ENCODE results near the gene HELZ.
"Not testable (repeated sequence)": the region's sequence is repeated elsewhere in the genome, so short reads cannot be mapped to it uniquely, and the experiment has no call there.

HELZ gene

DNA sequence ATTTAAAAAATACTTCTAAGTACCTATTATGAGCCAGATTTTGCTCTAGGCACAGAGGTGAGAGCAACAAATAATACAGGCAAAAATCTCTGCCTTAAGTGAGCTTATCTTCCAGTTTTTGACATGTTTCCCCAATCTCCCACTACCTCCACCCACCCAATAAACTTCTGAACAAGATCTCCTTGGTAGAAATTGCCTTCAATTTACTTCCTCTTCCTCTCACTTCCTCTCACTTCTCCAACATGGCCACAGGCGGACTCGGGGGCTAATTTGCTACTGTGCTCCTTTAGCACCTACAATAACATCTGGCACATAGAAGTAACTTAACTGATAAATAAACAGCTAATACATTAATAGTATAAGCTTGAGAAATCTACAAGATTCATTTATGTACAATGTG is 118.0 kb downstream of the HELZ start:
- no peaks in the 10 kb centered on the region for H3K27me3 ChIP-seq (ENCODE audit: insufficient read depth, low read length)
- H3K9me3 ChIP-seq (ENCODE audit: insufficient read depth, low read depth, low read length) = no peaks in the 10 kb centered on the region
- H2AFZ ChIP-seq (ENCODE audit: insufficient read depth, low read length, poor library complexity) = no peak overlapping the region
- H3K4me2 ChIP-seq (ENCODE audit: low read length) = no peak overlapping the region
- no peak overlapping the region for H4K91ac ChIP-seq (ENCODE audit: low read depth, low read length)
- no peak overlapping the region for H3K4me3 ChIP-seq (ENCODE audit: low read depth, low read length)
- H2BK5ac ChIP-seq (ENCODE audit: low read depth, low read length, poor library complexity) = no peak overlapping the region
- H3K4ac ChIP-seq (ENCODE audit: low read depth, low read length) = no peak overlapping the region
- no peak for DNase-seq
- H4K8ac ChIP-seq (ENCODE audit: low read depth, low read length) = no peak overlapping the region
- no peak overlapping the region for H2AK5ac ChIP-seq (ENCODE audit: low read length)
- WGBS (ENCODE audit: extremely low coverage, insufficient coverage, insufficient read length) = no CpG with 5 or more reads among the region's 2 CpGs
- H3K23ac ChIP-seq (ENCODE audit: low read length) = no peak overlapping the region
- H3K79me2 ChIP-seq (ENCODE audit: control insufficient read depth, insufficient read depth, low read length, poor library complexity) = no peaks in the 10 kb centered on the region
- no peak overlapping the region for H2BK12ac ChIP-seq (ENCODE audit: low read length)
- no peak overlapping the region for H3K18ac ChIP-seq (ENCODE audit: low read length)
- no peak overlapping the region for H2BK120ac ChIP-seq (ENCODE audit: insufficient read depth, low read length, poor library complexity)
- peaks cover 0 to 2% of the 10 kb centered on the region in 2 experiments for H3K4me1 ChIP-seq (ENCODE audit: control insufficient read depth in 1 of 2, insufficient read depth in 2 of 2, low read length in 2 of 2)
- H3K27ac ChIP-seq (ENCODE audit: low read depth, low read length) = no peak overlapping the region
- no peak overlapping the region for H3K9ac ChIP-seq (ENCODE audit: low read length)
- H3K79me1 ChIP-seq (ENCODE audit: low read length) = no peaks in the 10 kb centered on the region
- no peak overlapping the region for H4K12ac ChIP-seq (ENCODE audit: low read depth, low read length)
- H3K14ac ChIP-seq (ENCODE audit: low read length) = no peak overlapping the region
- peaks cover 8 to 9% of the 10 kb centered on the region in 2 experiments for H3K36me3 ChIP-seq (ENCODE audit: control insufficient read depth in 1 of 2, insufficient read depth in 2 of 2, low read length in 2 of 2)

DNA sequence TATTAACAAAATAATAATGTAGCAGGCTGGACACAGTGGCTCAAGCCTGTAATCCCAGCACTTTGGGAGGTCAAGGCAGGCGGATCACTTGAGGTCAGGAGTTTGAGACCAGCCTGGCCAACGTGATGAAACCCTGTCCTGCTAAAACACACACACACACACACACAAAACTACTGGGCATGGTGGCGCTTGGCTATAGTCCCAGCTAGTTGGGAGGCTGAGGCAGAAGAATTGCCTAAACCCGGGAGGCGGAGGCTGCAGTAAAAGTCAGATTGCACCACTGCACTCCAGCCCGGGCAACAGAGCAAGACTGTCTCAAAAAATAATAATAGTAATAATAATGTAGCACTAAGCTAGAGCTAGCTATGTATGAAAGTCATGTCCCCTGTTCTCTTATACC is 118.5 kb downstream of the HELZ start:
- H3K4me1 ChIP-seq (ENCODE audit: control insufficient read depth in 1 of 2, insufficient read depth in 2 of 2, low read length in 2 of 2); H4K12ac ChIP-seq (ENCODE audit: low read depth, low read length): not testable (repeated sequence)
- WGBS (ENCODE audit: extremely low coverage, insufficient coverage, insufficient read length) = no CpG with 5 or more reads among the region's 6 CpGs

DNA sequence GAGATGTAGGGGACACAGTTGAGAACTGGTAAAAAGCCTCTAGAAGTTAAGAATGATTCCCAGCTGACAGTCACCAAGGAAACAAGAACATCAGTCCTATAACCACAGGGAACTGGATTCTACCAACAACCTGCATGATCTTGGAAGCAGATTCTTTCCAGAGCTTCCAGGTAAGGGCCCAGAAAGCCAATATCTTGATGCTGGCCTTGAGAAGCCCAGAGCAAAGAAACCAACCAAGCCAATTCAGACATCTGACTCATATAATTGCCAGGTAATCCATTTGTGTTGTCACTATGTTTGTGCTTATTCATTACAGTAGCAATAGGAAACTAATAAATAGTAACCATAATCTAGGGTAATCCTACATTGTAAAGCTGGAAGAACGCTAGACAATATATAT is 119.1 kb downstream of the HELZ start:
- Histone ChIP-seq H2BK5ac (ENCODE audit: low read depth, low read length, poor library complexity) (no peak overlapping the region), H3K9me3 (ENCODE audit: insufficient read depth, low read depth, low read length) (no peaks in the 10 kb centered on the region), H3K79me2 (ENCODE audit: control insufficient read depth, insufficient read depth, low read length, poor library complexity) (no peaks in the 10 kb centered on the region), H2BK12ac (ENCODE audit: low read length) (no peak overlapping the region), H2AK5ac (ENCODE audit: low read length) (no peak overlapping the region), H3K9ac (ENCODE audit: low read length) (no peak overlapping the region), H3K4me3 (ENCODE audit: low read depth, low read length) (no peak overlapping the region), H3K79me1 (ENCODE audit: low read length) (no peaks in the 10 kb centered on the region), H3K4me1 (ENCODE audit: control insufficient read depth in 1 of 2, insufficient read depth in 2 of 2, low read length in 2 of 2) (peaks cover 0 to 2% of the 10 kb centered on the region in 2 experiments), H3K4ac (ENCODE audit: low read depth, low read length) (no peak overlapping the region), H2AFZ (ENCODE audit: insufficient read depth, low read length, poor library complexity) (no peak overlapping the region), H3K27me3 (ENCODE audit: insufficient read depth, low read length) (no peaks in the 10 kb centered on the region), H4K91ac (ENCODE audit: low read depth, low read length) (no peak overlapping the region), H3K4me2 (ENCODE audit: low read length) (no peak overlapping the region), H3K27ac (ENCODE audit: low read depth, low read length) (no peak overlapping the region), H4K12ac (ENCODE audit: low read depth, low read length) (no peak overlapping the region), H3K36me3 (ENCODE audit: control insufficient read depth in 1 of 2, insufficient read depth in 2 of 2, low read length in 2 of 2) (peaks cover 9 to 10% of the 10 kb centered on the region in 2 experiments), H2BK120ac (ENCODE audit: insufficient read depth, low read length, poor library complexity) (no peak overlapping the region), H4K8ac (ENCODE audit: low read depth, low read length) (no peak overlapping the region), H3K14ac (ENCODE audit: low read length) (no peak overlapping the region), H3K18ac (ENCODE audit: low read length) (no peak overlapping the region), H3K23ac (ENCODE audit: low read length) (no peak overlapping the region)
- peak; percentile 63 to 77 for DNase-seq
- WGBS (ENCODE audit: extremely low coverage, insufficient coverage, insufficient read length) = no CpG with 5 or more reads among the region's 1 CpG

More for the DNA sequence above, 118.5 kb downstream of the HELZ start:
- not testable (repeated sequence) for DNase-seq; H3K79me2 ChIP-seq (ENCODE audit: control insufficient read depth, insufficient read depth, low read length, poor library complexity); H4K8ac ChIP-seq (ENCODE audit: low read depth, low read length); H3K79me1 ChIP-seq (ENCODE audit: low read length); H2BK5ac ChIP-seq (ENCODE audit: low read depth, low read length, poor library complexity); H3K4me2 ChIP-seq (ENCODE audit: low read length); H3K36me3 ChIP-seq (ENCODE audit: control insufficient read depth in 1 of 2, insufficient read depth in 2 of 2, low read length in 2 of 2); H2BK120ac ChIP-seq (ENCODE audit: insufficient read depth, low read length, poor library complexity); H3K18ac ChIP-seq (ENCODE audit: low read length); H2AK5ac ChIP-seq (ENCODE audit: low read length); H3K4me3 ChIP-seq (ENCODE audit: low read depth, low read length); H3K27ac ChIP-seq (ENCODE audit: low read depth, low read length); H3K4ac ChIP-seq (ENCODE audit: low read depth, low read length); H4K91ac ChIP-seq (ENCODE audit: low read depth, low read length); H3K14ac ChIP-seq (ENCODE audit: low read length); H2BK12ac ChIP-seq (ENCODE audit: low read length); H3K27me3 ChIP-seq (ENCODE audit: insufficient read depth, low read length); H3K9ac ChIP-seq (ENCODE audit: low read length); H3K9me3 ChIP-seq (ENCODE audit: insufficient read depth, low read depth, low read length); H2AFZ ChIP-seq (ENCODE audit: insufficient read depth, low read length, poor library complexity); H3K23ac ChIP-seq (ENCODE audit: low read length)

DNA sequence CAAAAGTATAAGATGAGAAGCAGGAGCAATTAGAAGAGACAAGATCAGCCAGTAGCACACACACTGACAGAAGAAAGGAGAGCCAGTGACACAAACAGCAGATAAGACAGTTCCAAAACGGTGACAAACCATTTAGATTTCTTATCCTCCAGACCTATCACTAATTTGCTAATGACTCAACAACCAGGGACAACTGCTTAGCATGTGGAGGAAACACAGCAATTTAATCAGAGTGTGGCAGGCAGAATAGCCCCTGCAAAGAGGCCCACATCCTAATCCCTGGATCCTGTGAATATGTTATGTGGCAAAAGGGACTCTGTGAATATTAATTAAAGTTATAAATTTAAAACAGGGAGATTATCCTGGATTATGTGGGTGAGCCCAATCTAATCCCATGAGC is 119.6 kb downstream of the HELZ start:
- Histone ChIP-seq H3K79me2 (ENCODE audit: control insufficient read depth, insufficient read depth, low read length, poor library complexity) (no peaks in the 10 kb centered on the region), H4K8ac (ENCODE audit: low read depth, low read length) (no peak overlapping the region), H4K91ac (ENCODE audit: low read depth, low read length) (no peak overlapping the region), H3K79me1 (ENCODE audit: low read length) (no peaks in the 10 kb centered on the region), H3K27ac (ENCODE audit: low read depth, low read length) (no peak overlapping the region), H3K14ac (ENCODE audit: low read length) (no peak overlapping the region), H3K36me3 (ENCODE audit: control insufficient read depth in 1 of 2, insufficient read depth in 2 of 2, low read length in 2 of 2) (peaks cover 8 to 9% of the 10 kb centered on the region in 2 experiments), H3K4me2 (ENCODE audit: low read length) (no peak overlapping the region), H2AFZ (ENCODE audit: insufficient read depth, low read length, poor library complexity) (no peak overlapping the region), H3K4me3 (ENCODE audit: low read depth, low read length) (no peak overlapping the region), H3K4ac (ENCODE audit: low read depth, low read length) (no peak overlapping the region), H3K9ac (ENCODE audit: low read length) (no peak overlapping the region), H3K23ac (ENCODE audit: low read length) (no peak overlapping the region), H2BK120ac (ENCODE audit: insufficient read depth, low read length, poor library complexity) (no peak overlapping the region), H3K4me1 (ENCODE audit: control insufficient read depth in 1 of 2, insufficient read depth in 2 of 2, low read length in 2 of 2) (peaks cover 0 to 2% of the 10 kb centered on the region in 2 experiments), H2BK12ac (ENCODE audit: low read length) (no peak overlapping the region), H2BK5ac (ENCODE audit: low read depth, low read length, poor library complexity) (no peak overlapping the region), H3K18ac (ENCODE audit: low read length) (no peak overlapping the region), H4K12ac (ENCODE audit: low read depth, low read length) (no peak overlapping the region), H3K9me3 (ENCODE audit: insufficient read depth, low read depth, low read length) (no peaks in the 10 kb centered on the region), H2AK5ac (ENCODE audit: low read length) (no peak overlapping the region), H3K27me3 (ENCODE audit: insufficient read depth, low read length) (no peaks in the 10 kb centered on the region)
- DNase-seq = peak; percentile 59 to 84
- WGBS (ENCODE audit: extremely low coverage, insufficient coverage, insufficient read length) = no CpG with 5 or more reads among the region's 1 CpG
